Epidermal melanocyte (primary cell): Measurements from ENCODE around the gene CCDC38.
"Not testable (repeated sequence)": the region's sequence is repeated elsewhere in the genome, so short reads cannot be mapped to it uniquely, and the experiment has no call there.

ENCODE experiments used
- DNase-seq: peaks from one replicate; pipeline ENCODE4 v3.0.0; 2011; ENCODE audit warnings: low spot score; ENCODE audit not compliant: insufficient read length

Gene CCDC38

GRCh38 chr12:95942524-95943329 is at the start of gene CCDC38:
Gene CCDC38, minus strand, starts transcription at chr12:95942614. Its CDS starts 6,105 bp downstream, at chr12:95936509.
- peak; percentile 75 for DNase-seq

- no peak for DNase-seq
Measured at GRCh38 chr12:95990136-95990535, 47.7 kb upstream of the CCDC38 start.

- DNase-seq: no peak
Measured at GRCh38 chr12:95989504-95990123, 47.2 kb upstream of the CCDC38 start.

- no peak for DNase-seq
Measured at GRCh38 chr12:95988506-95989275, 46.3 kb upstream of the CCDC38 start.

GRCh38 chr12:95986635-95987570 is 44.5 kb upstream of the CCDC38 start:
- no peak for DNase-seq

- DNase-seq: no peak
Measured at GRCh38 chr12:95984682-95985081, 42.3 kb upstream of the CCDC38 start.

GRCh38 chr12:95982602-95983001 is 40.2 kb upstream of the CCDC38 start:
- no peak for DNase-seq

GRCh38 chr12:95980437-95980836 is 38.0 kb upstream of the CCDC38 start:
- no peak for DNase-seq

GRCh38 chr12:95978774-95979173 is 36.4 kb upstream of the CCDC38 start:
- no peak for DNase-seq

GRCh38 chr12:95978351-95978750 is 35.9 kb upstream of the CCDC38 start:
- DNase-seq: no peak

- no peak for DNase-seq
Measured at GRCh38 chr12:95977764-95978305, 35.4 kb upstream of the CCDC38 start.

- DNase-seq: no peak
Measured at GRCh38 chr12:95976416-95976832, 34.0 kb upstream of the CCDC38 start.

- DNase-seq: no peak
Measured at GRCh38 chr12:95975491-95975890, 33.1 kb upstream of the CCDC38 start.

GRCh38 chr12:95974358-95974757 is 31.9 kb upstream of the CCDC38 start:
- no peak for DNase-seq

GRCh38 chr12:95972832-95973456 is 30.5 kb upstream of the CCDC38 start:
- no peak for DNase-seq

- DNase-seq: no peak
Measured at GRCh38 chr12:95970905-95971304, 28.5 kb upstream of the CCDC38 start.

GRCh38 chr12:95969116-95969515 is 26.7 kb upstream of the CCDC38 start:
- DNase-seq: not testable (repeated sequence)

- no peak for DNase-seq
Measured at GRCh38 chr12:95967301-95967700, 24.9 kb upstream of the CCDC38 start.

GRCh38 chr12:95966287-95966870 is 24.0 kb upstream of the CCDC38 start:
- no peak for DNase-seq

GRCh38 chr12:95963096-95963495 is 20.7 kb upstream of the CCDC38 start:
- DNase-seq: no peak
